NCI-H187 (cell line): ENCODE results near the gene ANKRD53.

Source experiments
- DNase-seq, 2 experiments: peaks; one replicate each; lab custom pipeline; 2025; lab: John Stamatoyannopoulos, UW

ANKRD53 gene

DNA sequence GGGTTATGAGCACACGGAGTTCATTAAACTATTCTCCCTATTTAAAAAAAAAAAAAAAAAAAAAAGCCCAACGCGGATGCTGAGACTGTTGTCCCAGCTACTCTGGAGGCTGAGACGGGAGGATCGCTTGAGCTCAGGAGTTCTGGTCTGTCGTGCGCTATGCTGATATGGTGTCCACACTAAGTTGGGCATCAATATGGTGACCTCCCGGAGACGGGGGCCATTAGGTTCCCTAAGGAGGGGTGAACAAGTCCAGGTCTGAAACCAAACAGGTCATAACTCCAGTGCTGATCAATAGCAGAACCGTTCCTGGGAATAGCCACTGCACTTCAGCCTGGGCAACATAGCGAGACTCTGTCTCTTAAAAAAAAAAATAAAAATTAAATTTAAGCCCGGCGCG, 12.9 kb upstream of the ANKRD53 start:
- DNase-seq, result no peak

DNA sequence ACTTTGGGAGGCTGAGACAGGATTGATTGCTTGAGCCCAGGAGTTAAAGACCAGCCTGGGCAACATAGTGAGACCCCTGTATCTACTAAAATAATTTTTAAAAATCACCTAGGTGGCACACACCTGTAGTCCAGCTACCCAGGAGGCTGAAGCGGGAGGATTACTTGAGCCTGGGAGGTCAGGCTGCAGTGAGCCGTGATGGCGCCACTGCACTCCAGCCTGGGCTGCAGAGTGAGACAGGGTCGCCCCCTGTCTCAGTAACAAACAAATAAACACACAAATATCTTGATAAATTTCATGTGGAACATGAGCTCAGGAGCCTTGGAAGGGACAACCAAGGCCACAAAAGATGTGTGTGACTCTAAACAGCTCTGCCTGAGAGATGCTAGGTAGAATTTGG, 11.7 kb upstream of the ANKRD53 start:
- DNase-seq, result no peak

DNA sequence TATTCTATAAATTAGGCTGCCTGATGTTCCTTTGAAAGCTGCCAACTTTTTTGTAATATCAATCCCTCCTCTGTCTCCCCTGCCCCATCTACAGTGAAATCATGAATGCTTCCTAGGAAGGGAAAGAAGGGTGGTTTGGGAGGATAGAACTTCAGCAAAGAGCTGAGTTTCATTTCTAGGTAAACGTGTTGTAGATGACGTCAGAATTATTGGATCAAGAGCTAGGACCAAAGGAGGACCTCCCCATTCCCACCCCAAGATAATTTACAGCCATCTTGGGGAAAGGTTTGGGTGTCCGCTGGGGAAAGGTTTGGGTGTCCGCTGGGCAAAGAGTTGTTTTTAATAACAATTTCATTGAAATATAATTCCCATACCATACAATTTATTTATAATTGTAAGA, 11.2 kb upstream of the ANKRD53 start:
- no peak for DNase-seq

DNA sequence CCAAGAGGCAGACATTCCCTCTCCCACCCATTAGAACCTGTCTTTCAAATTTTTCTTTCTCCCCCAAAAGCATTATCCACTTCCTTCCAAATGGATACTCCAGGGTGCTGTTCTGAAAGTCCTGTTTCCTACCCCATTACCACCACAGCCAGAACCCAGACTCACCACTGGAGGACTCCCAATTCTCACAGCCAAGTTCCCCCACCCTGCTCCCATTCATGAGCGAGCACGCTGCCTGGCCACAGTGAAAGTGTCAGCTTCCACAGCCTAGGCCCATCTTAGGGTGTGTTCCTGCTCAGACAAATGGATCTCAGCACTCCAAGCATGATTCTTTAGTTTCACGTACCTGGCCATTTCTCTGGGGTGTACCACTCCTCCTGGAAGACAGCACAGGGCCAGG, 3.8 kb upstream of the ANKRD53 start:
- DNase-seq, result no peak

DNA sequence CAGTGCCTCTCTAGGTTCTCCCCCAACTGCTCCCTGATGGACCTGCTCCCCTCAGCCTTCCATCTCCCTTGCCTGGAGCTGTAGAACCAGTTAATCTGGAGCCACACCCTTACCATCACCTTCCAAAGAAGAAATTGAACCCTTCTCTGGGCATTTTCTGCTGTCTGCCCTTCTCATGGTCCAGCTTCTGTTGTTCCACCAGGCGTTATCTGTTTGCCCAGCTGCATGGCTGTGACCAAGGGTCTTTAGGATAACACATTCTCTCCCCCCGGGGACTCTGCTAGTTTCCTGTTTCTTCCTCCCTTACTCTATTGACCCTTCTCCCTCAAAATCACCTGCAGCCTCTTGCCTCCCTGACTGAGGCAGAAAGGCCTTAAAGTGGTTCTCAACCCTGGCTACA, 3.2 kb upstream of the ANKRD53 start:
- DNase-seq, result no peak

DNA sequence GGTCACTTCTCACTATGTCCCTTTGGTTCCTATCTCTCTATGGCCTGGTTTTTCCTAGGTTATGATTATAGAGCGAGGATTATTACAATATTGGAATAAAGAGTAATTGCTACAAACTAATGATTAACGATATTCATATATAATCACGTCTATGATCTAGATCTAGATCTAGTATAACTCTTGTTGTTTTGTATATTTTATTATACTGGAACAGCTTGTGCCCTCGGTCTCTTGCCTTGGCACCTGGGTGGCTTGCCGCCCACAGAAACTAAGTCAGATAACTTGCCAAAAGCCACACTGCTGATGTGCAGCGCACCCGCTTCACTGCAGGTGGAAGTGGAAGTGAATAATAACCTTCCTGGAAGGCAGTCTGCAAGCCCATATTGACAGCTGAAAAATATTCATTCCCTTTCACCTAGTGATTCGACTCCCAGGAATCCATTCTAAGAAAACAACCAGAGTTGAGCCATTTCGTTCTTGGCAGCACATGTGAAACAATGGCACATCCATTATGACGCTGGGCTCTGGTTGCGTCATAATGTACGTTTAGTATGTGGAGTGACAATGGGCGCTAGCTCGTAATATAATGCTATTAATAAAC, 725 bp upstream of the ANKRD53 start:
- DNase-seq, result no peak

DNA sequence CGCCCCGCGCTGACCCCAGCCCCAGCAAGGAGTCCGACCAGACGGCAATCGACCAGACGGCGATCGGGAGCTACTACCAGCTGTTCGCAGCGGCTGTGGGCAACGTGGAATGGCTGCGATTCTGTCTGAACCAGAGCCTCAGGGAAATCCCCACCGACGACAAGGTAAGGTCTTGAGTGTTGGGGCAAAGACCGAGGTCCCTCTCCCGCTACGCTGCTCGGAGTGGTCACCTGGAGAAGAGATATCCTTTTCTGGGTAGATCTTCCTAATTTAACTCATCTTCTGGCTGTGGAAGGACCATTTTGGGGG, 704 bp downstream of the ANKRD53 start:
- DNase-seq, result no peak

DNA sequence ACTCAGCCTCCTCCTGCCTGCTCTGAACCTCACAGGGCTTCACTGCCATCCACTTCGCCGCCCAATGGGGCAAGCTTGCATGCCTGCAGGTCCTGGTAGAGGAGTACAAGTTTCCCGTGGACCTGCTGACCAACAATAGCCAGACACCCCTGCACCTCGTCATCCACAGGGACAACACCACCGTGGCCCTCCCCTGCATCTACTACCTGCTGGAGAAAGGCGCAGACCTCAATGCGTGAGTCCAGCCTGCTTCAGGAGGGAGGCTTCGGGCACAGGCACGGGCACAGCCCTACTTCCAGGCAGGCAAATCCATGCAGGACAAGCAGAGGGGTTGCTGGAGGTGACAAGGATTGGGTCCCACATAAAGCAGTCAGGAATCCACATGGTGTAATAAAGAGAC, 1.2 kb downstream of the ANKRD53 start:
- DNase-seq, result no peak

DNA sequence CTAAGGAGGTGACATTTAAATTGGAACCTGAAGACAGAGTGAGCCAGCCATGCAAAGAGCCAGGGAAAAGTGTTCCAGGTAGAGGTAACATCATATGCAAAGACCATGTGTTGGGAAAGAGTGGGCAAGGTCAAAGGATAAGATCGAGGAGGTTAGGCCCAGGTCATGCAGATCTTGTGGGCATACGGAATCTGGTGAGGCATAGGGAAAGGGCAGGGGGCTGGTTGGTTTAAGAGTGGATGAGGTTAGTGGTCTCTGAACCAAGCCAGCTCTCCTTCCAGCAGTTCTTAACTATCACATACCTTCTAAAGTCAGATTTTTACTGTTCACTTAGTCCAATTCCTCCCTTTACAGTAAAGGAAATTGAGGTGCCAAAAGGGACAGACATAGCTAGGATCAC, 3.0 kb downstream of the ANKRD53 start:
- no peak for DNase-seq

DNA sequence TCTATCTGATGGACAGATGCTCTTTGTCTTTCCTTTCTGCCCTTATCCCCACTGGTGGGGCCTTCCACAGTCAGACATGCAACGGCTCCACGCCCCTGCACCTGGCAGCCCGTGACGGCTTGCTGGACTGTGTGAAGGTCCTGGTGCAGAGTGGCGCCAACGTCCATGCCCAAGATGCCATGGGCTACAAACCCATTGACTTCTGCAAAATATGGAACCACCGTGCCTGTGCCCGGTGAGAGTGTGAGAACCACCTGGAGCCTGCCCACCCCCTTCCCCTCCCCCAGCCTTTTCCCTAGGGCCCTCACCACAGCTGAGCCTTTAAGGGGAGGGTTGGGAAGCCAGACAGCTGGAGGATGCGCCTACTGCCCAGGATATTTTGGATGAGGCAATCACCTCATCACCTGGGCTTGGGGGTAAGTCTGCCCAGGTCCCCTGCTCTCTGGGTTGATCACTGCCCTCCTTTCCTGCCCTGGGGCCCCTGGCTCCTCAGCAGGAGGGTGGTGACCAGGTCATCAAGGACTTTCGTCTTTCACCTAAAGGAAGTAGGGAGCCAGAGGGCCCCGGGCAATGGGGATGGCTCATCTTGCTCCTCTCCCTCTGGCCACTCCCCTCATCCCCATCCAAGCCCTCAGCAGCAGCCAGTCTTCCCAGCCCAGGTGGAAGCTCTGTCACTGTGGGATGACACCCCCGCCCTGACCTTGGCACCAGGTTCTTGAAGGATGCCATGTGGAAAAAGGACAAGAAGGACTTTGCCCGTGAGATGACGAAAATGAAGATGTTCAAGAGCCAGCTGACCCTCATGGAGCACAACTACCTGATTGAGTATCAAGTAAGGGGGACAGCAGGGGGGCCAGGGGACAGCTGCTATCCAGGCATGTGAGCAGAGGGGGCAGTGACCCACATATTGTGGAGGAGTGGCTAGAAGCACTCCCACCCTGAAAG, 3.7 kb downstream of the ANKRD53 start:
- no peak for DNase-seq

DNA sequence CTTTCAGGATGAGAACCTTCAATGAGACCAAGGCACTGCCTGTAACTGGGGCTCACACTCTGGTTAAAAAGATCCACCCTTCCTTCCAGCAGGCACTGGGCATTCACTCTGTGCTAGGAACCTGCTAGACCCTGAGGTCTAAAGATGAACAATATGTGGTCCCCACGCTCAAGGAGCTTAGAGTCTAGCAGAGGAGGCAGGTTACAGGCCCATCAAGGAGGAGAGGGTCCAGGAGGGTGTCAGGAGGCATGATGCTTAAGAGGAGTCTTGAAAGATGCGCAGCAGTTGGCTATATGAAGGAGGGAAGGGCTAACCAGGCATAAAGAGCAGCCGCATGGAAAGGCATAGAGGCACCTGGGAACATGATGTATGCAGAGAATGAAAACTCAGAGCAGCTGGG, 4.5 kb downstream of the ANKRD53 start:
- DNase-seq, result no peak

DNA sequence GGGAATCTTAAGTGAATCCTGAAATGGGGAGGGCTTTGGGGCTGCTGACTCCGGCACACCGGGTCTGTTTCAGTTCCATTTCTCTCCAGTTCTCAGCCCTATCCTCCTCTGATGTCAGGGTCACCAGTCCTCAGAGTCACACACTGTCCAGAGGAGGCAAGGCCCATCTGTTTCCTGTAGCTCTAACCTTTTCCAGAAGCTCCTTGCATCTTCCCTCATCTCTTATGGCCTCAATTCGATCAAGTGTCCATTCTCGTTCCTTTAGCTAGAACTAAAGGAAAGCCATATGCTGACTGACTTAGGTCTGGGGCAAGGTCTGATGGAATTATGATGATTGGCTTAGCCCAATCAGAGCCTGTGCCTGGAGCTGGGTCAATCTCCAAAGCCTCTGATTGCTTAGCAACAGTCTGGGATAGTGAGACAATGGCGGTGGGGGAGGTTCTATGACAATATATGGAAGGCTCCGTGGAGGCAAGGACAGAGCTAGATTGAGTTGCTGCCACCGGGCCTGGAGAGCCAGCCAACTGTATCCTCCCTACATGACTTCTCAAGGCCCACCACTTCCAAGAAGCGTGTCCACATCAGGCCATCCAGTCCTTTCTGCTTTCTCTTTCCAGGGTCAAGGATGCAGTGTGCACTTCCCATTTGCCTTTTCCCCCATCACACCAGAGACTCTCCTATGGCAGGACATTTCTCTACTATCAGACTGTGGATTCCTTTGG, 5.2 kb downstream of the ANKRD53 start:
- no peak for DNase-seq

DNA sequence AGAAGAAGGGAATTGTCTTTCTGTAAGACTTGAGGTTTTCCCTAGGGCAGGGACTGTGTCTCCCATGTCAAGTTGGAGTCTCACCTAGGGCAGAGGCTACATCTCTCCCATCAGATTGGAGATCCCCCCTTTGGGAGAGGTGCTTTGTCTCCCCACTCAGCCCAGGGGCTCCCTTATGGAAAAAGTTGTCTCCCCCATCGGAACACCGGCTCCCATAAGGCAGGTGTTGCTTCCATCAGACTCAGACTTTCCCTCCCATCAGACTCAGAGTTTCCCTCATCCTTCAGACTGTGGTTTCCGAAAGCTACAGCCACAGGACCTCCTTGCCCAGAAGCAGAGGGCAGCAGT, 5.8 kb downstream of the ANKRD53 start:
- DNase-seq, result no peak

DNA sequence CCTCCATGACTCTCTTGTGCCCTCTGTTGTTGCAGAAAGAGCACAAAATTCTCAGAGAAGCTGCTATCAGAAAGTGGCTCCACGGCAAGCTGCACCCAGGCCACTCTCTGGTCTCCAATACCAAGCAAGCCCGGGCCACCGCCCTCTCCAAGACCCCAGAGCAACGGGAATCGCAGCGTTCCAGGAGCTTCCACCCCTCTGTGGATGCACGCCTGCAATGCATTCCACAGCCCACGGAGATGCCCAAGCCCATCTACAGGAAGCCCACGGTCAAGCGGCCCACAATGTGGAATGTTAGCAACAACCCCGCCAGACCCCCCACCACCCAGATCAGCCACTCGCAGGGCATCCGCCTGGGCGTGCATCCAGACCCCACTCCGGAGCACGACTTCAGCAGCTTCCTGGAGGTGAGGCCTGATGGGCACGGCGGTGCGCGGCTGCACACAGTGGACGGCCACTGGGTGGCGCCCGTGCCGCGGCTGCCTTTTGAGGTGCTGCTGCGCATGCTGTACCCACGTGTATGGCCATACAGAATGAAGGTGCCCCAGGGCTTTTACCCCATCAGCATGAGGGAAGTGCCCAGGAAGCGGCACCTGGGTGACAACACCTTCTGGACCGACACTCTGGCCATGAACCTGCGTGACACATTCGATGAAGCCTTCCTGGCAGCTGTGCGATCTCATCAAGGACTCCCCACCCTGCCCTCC, 6.3 kb downstream of the ANKRD53 start:
- DNase-seq, result no peak

DNA sequence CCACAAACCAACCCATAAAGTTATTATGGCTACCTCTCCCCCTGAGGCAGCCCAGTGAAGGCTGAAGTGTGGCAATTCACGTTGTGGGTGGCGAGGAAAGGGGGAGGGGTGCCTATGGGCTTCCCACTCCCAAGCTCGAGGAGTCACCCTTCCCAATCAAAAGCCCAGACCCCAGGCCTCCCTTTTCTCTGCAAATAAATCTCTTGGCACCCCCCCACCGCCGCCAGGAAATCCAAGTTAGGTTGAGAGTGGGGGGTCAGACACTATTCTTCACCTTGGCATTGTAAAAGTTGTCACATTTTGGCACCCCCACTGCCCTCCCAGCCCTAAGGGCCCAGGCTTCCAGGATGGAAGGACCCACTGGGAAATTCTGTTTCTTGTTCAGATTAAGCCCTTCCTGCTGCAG, 6.9 kb downstream of the ANKRD53 start:
- no peak for DNase-seq

DNA sequence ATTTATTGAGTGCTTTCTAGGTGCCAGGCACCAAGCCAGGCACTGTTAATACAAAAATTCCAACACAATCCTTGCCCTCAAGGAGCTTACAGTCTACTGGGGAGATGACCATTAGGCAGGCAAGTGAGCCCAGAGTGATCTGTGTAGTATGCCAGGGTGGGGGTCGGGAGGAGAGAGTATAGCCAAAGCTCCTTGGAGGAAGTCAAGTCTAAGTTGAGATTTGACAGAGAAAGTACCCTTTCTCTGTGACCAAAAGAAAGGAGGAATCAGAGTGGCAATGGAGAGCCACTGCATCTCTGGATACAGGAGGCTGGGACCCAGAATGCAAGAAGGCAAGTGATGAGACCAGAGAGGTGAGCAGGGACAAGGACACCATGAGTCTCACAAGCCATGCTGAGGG, 7.5 kb downstream of the ANKRD53 start:
- DNase-seq, result no peak

DNA sequence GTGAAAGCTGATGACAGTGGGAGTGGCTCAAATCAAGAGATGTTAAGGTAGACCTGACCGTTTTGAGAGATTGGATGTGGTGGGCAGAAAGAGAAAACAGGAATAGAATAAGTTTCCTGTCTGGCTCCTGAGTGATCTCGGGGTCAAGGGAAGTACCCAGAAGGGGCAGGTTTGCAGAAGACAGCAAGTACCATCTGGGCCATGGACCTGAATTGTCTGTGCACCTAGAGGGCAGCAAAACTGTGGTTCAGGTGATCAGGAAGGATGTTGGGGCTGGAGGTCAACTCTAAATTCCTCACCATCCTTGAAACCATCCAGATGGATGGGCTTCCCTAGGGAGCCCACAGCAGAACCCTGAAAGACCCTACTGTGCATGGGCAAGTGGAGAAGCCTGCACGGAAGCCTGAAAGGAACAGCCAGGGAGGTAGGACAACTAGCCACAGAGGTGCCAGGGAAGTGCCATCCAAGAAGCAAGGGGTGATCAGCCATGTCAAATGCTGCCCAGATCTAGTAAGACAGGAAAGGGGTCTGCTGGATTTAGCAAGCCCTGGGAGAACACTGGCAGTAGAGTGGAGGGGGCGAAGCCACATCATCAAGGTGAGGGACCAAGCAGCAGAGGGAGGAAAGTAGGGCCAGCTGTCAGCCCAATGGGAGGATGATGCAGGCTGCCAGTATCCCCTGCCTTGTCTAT, 8.2 kb downstream of the ANKRD53 start:
- no peak for DNase-seq

DNA sequence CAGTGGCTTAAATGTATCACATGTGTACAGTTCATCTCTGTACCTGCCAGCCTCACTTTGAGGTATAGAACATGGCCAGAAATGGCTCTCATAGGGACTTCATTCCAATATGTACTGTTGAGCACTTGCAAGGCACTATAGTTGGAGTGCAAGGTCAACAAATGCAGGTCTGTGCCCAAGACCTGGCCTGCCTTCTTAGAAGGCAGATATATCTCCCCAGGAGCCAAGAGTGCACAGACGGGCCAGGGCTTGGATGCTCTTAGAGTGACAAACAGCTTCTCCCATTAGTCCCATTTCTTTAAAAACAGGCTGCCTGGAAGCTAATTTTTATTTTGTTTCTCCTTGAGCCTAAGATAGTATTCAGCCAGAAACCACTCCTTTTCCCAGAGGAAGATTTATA, 9.0 kb downstream of the ANKRD53 start:
- no peak for DNase-seq

DNA sequence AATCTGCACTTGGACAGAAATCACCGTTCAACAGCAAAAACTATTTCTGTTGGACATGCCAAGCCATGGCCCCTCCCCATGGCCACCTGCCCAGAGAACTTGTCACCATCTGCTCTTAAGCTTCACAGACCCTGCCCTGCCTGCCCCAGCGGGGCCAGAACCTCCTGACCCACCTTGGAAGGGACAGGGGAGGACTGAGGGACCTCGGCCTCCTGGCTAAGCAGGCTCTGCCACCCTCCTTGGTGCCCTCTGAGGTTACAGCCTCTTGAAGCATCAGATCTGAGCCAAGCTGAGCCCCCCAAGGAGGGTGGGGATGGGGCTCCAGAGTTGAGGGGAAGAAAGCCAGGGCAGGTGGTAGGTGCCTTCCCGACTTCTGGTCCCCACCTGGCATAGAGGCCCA, 9.7 kb downstream of the ANKRD53 start:
- no peak for DNase-seq

DNA sequence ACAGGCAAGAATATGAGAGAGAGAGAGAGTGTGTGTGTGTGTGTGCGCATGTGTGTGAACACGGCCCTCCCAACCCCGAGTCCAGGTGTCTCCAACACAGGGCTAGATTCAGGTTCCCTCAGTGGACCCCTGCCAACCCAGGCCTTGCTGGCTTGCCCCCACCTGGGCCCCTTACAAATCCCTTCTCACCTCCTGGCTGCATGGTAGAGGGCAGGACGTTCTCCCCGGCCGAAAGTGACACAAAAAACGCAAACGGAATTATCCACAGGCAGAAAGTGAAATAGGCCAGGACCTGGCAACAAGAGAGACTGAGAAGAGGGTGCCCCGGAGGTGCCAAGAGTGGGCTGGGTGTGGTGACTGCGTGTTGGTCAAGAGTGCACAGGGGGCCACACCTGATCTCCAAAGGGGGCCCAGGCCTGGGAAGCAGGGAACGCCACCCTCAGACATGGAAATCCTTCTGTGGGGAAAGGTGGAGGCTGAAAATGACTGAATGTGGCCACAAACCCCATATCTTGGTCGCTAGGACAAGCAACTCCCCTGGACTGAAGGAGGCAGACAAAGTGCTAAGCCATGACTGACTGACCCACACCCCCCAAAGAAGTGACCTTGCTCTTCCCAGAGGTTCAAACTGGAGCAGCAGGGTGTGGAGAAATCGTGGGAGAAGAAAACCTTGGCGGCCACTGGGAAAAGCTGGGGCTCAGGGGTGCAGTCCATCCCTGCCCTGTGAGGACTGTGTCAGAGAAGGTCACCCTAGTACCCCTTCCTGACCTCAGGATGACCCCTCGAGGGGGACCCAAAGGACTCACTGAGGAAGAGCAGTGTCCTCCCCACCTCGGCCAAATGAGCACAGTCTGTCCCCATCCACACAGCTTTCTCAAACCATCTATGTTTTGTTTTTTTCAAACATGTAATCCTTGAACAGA, 10.6 kb downstream of the ANKRD53 start:
- DNase-seq, result no peak

DNA sequence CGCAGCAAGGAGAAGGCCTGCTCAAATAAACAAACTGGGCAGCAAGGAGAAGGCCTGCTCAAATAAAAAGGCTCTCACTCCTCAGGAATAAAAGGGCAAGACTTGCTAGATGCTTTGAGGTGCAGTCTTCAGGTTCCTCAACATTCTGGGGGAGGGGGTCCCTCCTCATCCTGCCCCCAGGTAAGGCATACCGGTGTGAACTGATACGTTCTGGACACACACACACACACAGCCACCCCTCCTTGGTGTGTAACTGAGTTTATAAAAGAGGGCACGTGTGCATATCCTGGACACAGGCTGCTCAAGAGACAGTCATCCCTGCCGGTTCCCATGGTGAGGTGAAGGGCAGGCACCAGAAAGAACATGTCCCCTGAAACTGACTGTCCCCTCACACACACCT, 11.8 kb downstream of the ANKRD53 start:
- DNase-seq, result no peak
